CD4-positive, alpha-beta T cell treated with Interleukin-15 for 1 hour (primary cell): Measurements from ENCODE around the gene UBE2S.
"Not testable (repeated sequence)": the region's sequence is repeated elsewhere in the genome, so short reads cannot be mapped to it uniquely, and the experiment has no call there.

Source experiments
- DNase-seq: peaks from one replicate; pipeline ENCODE4 v3.0.0-alpha.2; 2020

Gene UBE2S

GRCh38 chr19:55407550-55407799 lies at the start of gene UBE2S:
Gene UBE2S (minus strand): TSS chr19:55407788. CDS start chr19:55407589, 199 bp downstream.
- DNase-seq = not testable (repeated sequence)

GRCh38 chr19:55456347-55456746 lies 48.8 kb upstream of the UBE2S start:
- DNase-seq = no peak

- DNase-seq = no peak
These were observed 48.1 kb upstream of the UBE2S start for GRCh38 chr19:55455576-55456235.

- peak; percentile 37 for DNase-seq
These were observed 47.2 kb upstream of the UBE2S start for GRCh38 chr19:55454787-55455243.

- no peak for DNase-seq
These were observed 46.1 kb upstream of the UBE2S start for GRCh38 chr19:55453511-55454260.

- DNase-seq = peak; percentile 62
These were observed 45.3 kb upstream of the UBE2S start for GRCh38 chr19:55452749-55453346.

GRCh38 chr19:55451965-55452748 lies 44.6 kb upstream of the UBE2S start:
- peak; percentile 55 for DNase-seq

GRCh38 chr19:55451163-55451964 lies 43.8 kb upstream of the UBE2S start:
- peak; percentile 30 for DNase-seq

- DNase-seq = no peak
These were observed 41.9 kb upstream of the UBE2S start for GRCh38 chr19:55449469-55449868.

GRCh38 chr19:55448175-55448490 lies 40.5 kb upstream of the UBE2S start:
- not testable (repeated sequence) for DNase-seq

- no peak for DNase-seq
These were observed 40.0 kb upstream of the UBE2S start for GRCh38 chr19:55447421-55448174.

GRCh38 chr19:55446060-55446459 lies 38.5 kb upstream of the UBE2S start:
- no peak for DNase-seq

GRCh38 chr19:55444646-55445045 lies 37.1 kb upstream of the UBE2S start:
- no peak for DNase-seq

GRCh38 chr19:55443824-55444480 lies 36.4 kb upstream of the UBE2S start:
- DNase-seq = no peak

- DNase-seq = no peak
These were observed 35.6 kb upstream of the UBE2S start, which contains the start of gene SHISA7 for GRCh38 chr19:55443045-55443823. Gene SHISA7 (minus strand): TSS chr19:55443300. CDS start chr19:55442863, 437 bp downstream.

GRCh38 chr19:55442372-55442961 lies 34.9 kb upstream of the UBE2S start:
- DNase-seq = no peak

- no peak for DNase-seq
These were observed 34.2 kb upstream of the UBE2S start for GRCh38 chr19:55441692-55442321.

GRCh38 chr19:55441319-55441691 lies 33.7 kb upstream of the UBE2S start:
- no peak for DNase-seq

- DNase-seq = no peak
These were observed 33.0 kb upstream of the UBE2S start for GRCh38 chr19:55440411-55441105.
